Measurements from ENCODE around the gene RAB42. TPM values are rescaled to one million over a fixed set of nuclear protein-coding genes. Genes with fewer than 3 reads are reported as not detected.

RAB42 gene
- total RNA-seq, 1 donor from 2014 or later = 2.1 TPM

DNA sequence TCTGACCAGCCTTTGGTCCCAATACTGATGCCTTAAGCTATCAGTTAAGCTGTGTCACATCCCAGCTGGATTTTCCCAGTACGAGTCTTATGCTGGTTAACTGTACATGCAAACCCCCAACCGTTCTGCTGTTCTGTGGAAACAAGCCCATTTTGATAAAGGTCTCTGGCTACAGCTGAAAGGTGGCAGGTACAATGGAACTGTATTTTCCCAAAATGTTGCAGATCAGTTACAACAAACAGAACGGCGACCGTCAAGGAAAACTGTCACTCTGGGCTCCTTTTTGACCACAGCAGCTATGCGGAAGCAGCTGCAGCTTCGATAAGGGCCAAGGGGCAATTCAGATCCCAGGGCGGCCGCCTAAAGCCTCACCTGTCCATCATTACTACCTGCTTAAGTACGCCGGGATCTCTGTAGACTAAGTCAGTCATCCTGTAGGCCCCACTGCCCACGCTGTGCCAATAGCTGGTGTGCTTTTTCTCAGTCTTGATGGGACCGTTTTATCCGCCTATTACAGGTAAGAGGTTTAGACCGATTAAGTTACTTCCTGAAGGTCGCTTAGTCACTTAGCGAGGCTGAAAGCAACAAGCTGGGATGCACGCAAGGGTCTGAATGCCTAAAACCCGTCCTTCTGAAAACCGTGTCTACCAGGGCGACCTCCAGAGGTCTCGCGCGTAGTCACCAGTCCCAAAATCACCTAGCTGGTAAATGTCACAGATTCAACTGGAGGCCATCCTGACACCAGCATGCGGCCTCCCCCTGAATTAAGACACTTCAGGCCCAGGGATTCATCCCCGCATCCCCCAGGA, 11.1 kb upstream of the RAB42 start:
- H2AFZ ChIP-seq (ENCODE audit: low read depth, low read length) = no peak overlapping the region

GRCh38 chr1:28581531-28582247, 10.4 kb upstream of the RAB42 start:
- FAIRE-seq (no peak), DNase-seq (ENCODE audit: low read depth) (peak; percentile 85)
- peak overlapping the region; percentile 58 for H3K27ac Mint-ChIP-seq (ENCODE audit: unreplicated experiment)
- H3K9me3 Mint-ChIP-seq (ENCODE audit: unreplicated experiment) = no peaks in the 10 kb centered on the region
- H4K20me1 ChIP-seq (ENCODE audit: insufficient read depth, low read length) = peaks cover 48% of the 10 kb centered on the region
- peaks cover 35% of the 10 kb centered on the region for H3K36me3 ChIP-seq (ENCODE audit: insufficient read depth, low read length)
- peak overlapping the region; percentile 67 for H3K27ac ChIP-seq (ENCODE audit: low read depth, low read length)
- peak overlapping the region; percentile 93 for H3K4me2 ChIP-seq (ENCODE audit: low read length)
- H3K9ac ChIP-seq (ENCODE audit: low read length) = peak overlapping the region; percentile 90
- peaks cover 16% of the 10 kb centered on the region for H3K36me3 Mint-ChIP-seq (ENCODE audit: low read depth, unreplicated experiment)
- peak overlapping the region; percentile 96 for H2AFZ ChIP-seq (ENCODE audit: low read depth, low read length)
- H3K79me2 ChIP-seq (ENCODE audit: insufficient read depth, low read length) = peaks cover 32% of the 10 kb centered on the region
- H3K4me1 Mint-ChIP-seq (ENCODE audit: low read depth, unreplicated experiment) = peaks cover 18% of the 10 kb centered on the region
- H3K27me3 Mint-ChIP-seq (ENCODE audit: low read depth, unreplicated experiment) = no peaks in the 10 kb centered on the region
- peak overlapping the region; percentile 98 for H3K4me3 ChIP-seq (ENCODE audit: insufficient read depth, low read depth, low read length)
- peak overlapping the region; percentile 97 for H3K4me3 Mint-ChIP-seq (ENCODE audit: unreplicated experiment)
- no peaks in the 10 kb centered on the region for H3K27me3 ChIP-seq (ENCODE audit: insufficient read depth, low read length)
- peaks cover 15% of the 10 kb centered on the region for H3K4me1 ChIP-seq (ENCODE audit: insufficient read depth, low read length)
- no peaks in the 10 kb centered on the region for H3K9me3 ChIP-seq (ENCODE audit: insufficient read depth, low read depth, low read length)
- no peak for TF ChIP-seq CTCF (IDR thresholded peaks at IDR 0.05; ENCODE audit: insufficient read depth, low read depth, low read length)

More for the DNA sequence above, 11.1 kb upstream of the RAB42 start:
- no peaks in the 10 kb centered on the region for H3K27me3 ChIP-seq (ENCODE audit: insufficient read depth, low read length)
- peak; percentile 29 for DNase-seq (ENCODE audit: low read depth)
- peaks cover 35% of the 10 kb centered on the region for H3K36me3 ChIP-seq (ENCODE audit: insufficient read depth, low read length)
- Mint-ChIP-seq H3K4me1 (ENCODE audit: low read depth, unreplicated experiment) (peaks cover 18% of the 10 kb centered on the region), H3K27ac (ENCODE audit: unreplicated experiment) (peak overlapping the region; percentile 58), H3K27me3 (ENCODE audit: low read depth, unreplicated experiment) (no peaks in the 10 kb centered on the region), H3K36me3 (ENCODE audit: low read depth, unreplicated experiment) (peaks cover 17% of the 10 kb centered on the region), H3K4me3 (ENCODE audit: unreplicated experiment) (peak overlapping the region; percentile 97), H3K9me3 (ENCODE audit: unreplicated experiment) (no peaks in the 10 kb centered on the region)
- H3K79me2 ChIP-seq (ENCODE audit: insufficient read depth, low read length) = peaks cover 32% of the 10 kb centered on the region
- peak overlapping the region; percentile 90 for H3K9ac ChIP-seq (ENCODE audit: low read length)
- TF ChIP-seq CTCF (IDR thresholded peaks at IDR 0.05; ENCODE audit: insufficient read depth, low read depth, low read length) = no peak
- TF ChIP-seq EZH2 (IDR thresholded peaks at IDR 0.05; ENCODE audit: insufficient read depth, low read length) = no peak
- H3K4me1 ChIP-seq (ENCODE audit: insufficient read depth, low read length) = peaks cover 15% of the 10 kb centered on the region
- FAIRE-seq = no peak
- peaks cover 48% of the 10 kb centered on the region for H4K20me1 ChIP-seq (ENCODE audit: insufficient read depth, low read length)
- peak overlapping the region; percentile 93 for H3K4me2 ChIP-seq (ENCODE audit: low read length)
- H3K27ac ChIP-seq (ENCODE audit: low read depth, low read length) = peak overlapping the region; percentile 52
- peak overlapping the region; percentile 98 for H3K4me3 ChIP-seq (ENCODE audit: insufficient read depth, low read depth, low read length)
- H3K9me3 ChIP-seq (ENCODE audit: insufficient read depth, low read depth, low read length) = no peaks in the 10 kb centered on the region

All from astrocyte (in vitro differentiated cells and primary cell).